CD8-positive, alpha-beta memory T cell (primary cell): ENCODE results near the gene PCED1B. TPM values are rescaled to one million over a fixed set of nuclear protein-coding genes. Genes with fewer than 3 reads are reported as not detected.

Source experiments
- CTCF ChIA-PET: fragments of 350-600 bp; sonication (Branson Sonifier 250); formaldehyde crosslinking; loops from one replicate; lab custom pipeline; 2021; ENCODE audit warnings: antibody characterized with exemption; lab: Charles Lee
- POLR2A ChIA-PET: fragments of 350-600 bp; sonication (Branson Sonifier 250); formaldehyde crosslinking; loops from one replicate; lab custom pipeline; 2021; ENCODE audit warnings: antibody characterized with exemption; lab: Charles Lee
- DNase-seq, 5 donors: peaks; one replicate each; pipeline versions ENCODE4 v3.0.0 to v3.0.0-alpha.2; 2020 to 2022; ENCODE audit warnings: mixed read lengths in 1 of 5
- H3K27ac ChIP-seq: one replicate; pipeline ENCODE4 v1.7.0; 2013; ENCODE audit warnings: low read depth, mild to moderate bottlenecking, low read length, moderate library complexity
- H3K27me3 ChIP-seq: 2 replicates; pipeline ENCODE4 v1.7.0; 2013; ENCODE audit warnings: low read length, mild to moderate bottlenecking; ENCODE audit not compliant: insufficient read depth, poor library complexity, severe bottlenecking
- H3K36me3 ChIP-seq: 2 replicates; pipeline ENCODE4 v1.7.0; 2013; ENCODE audit warnings: mild to moderate bottlenecking, low read length, moderate library complexity; ENCODE audit not compliant: insufficient read depth
- H3K4me1 ChIP-seq: 2 replicates; pipeline ENCODE4 v1.7.0; 2013; ENCODE audit warnings: mild to moderate bottlenecking, low read length, moderate library complexity; ENCODE audit not compliant: insufficient read depth
- H3K4me3 ChIP-seq: 2 replicates; pipeline ENCODE4 v1.7.0; 2013; ENCODE audit warnings: mild to moderate bottlenecking, low read length
- H3K9me3 ChIP-seq: 2 replicates; pipeline ENCODE4 v1.7.0; 2013; ENCODE audit warnings: mild to moderate bottlenecking, low read length
- H3K27ac Mint-ChIP-seq, 8 donors: one replicate each; pipeline ENCODE4 v1.8.0; 2020 to 2021; ENCODE audit warnings: mixed read lengths in 8 of 8, mild to moderate bottlenecking in 6 of 8, inconsistent platforms in 3 of 8, moderate library complexity in 3 of 8
- H3K27me3 Mint-ChIP-seq, 2 donors: one replicate each; pipeline ENCODE4 v1.8.0; 2020 to 2021; ENCODE audit warnings: mixed read lengths in 2 of 2, mild to moderate bottlenecking in 1 of 2, moderate library complexity in 1 of 2
- H3K36me3 Mint-ChIP-seq, 3 donors: one replicate each; pipeline ENCODE4 v1.8.0; 2020 to 2021; ENCODE audit warnings: mixed read lengths in 3 of 3, inconsistent platforms in 1 of 3, mild to moderate bottlenecking in 1 of 3
- H3K4me1 Mint-ChIP-seq, 3 donors: one replicate each; pipeline ENCODE4 v1.8.0; 2020 to 2021; ENCODE audit warnings: mixed read lengths in 3 of 3, inconsistent platforms in 1 of 3, mild to moderate bottlenecking in 1 of 3
- H3K4me3 Mint-ChIP-seq, 7 donors: one replicate each; pipeline ENCODE4 v1.8.0; 2020 to 2021; ENCODE audit warnings: mixed read lengths in 7 of 7, mild to moderate bottlenecking in 6 of 7, moderate library complexity in 4 of 7, inconsistent platforms in 2 of 7
- H3K9me3 Mint-ChIP-seq, 5 donors: one replicate each; pipeline ENCODE4 v1.8.0; 2020 to 2022; ENCODE audit warnings: mixed read lengths in 5 of 5, mild to moderate bottlenecking in 3 of 5, moderate library complexity in 2 of 5, inconsistent platforms in 1 of 5
- polyA plus RNA-seq: library from polyadenylated mRNA; unstranded; fragments of 300-500 nt; fragmentation: Illumina TruSeq; gene quantifications from one replicate; pipeline ENCODE4 v1.2.3, GENCODE V29; 2021
- total RNA-seq, 2 experiments: library from RNA; stranded (reverse); gene quantifications; one replicate each; pipeline ENCODE4 v1.2.3, GENCODE V29; 2021

Gene PCED1B
- total and polyA plus RNA-seq, 3 experiments from 2014 or later: 52.8 to 73.3 (median 56.9) TPM

DNA sequence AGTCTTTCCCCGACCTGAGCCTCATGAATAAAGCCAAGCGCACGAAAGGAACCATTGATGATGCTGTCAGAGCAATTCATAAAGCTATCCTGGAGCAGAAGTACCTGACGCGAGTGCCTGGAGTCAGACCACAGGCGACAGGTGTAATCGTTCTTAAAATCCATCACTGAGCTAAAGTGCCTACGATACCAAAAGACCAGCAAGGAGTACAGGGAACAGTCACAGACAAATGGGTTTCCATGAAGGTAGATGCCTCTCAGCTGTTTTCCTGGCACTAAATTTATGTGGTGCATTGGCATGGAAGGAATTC, 1.4 kb upstream of the PCED1B start:
- no peak overlapping the region for H3K27ac ChIP-seq
- Mint-ChIP-seq H3K36me3 (peaks cover 0 to 24% (median 3%) of the 10 kb centered on the region in 3 donors), H3K27me3 (peaks cover 0 to 5% of the 10 kb centered on the region in 2 donors), H3K9me3 (no peaks in the 10 kb centered on the region), H3K4me3 (peak overlapping the region; percentile 88 to 97 (median 92)), H3K4me1 (peaks cover 59 to 64% (median 64%) of the 10 kb centered on the region in 3 donors), H3K27ac (peak overlapping the region in 4 of 8 donors; percentile 65 to 90 (median 72))
- H3K4me1 ChIP-seq: peaks cover 43% of the 10 kb centered on the region
- POLR2A ChIA-PET: interaction anchor here (0.5 to 3.4 kb wide), 6 partner anchors 115 to 808 kb away, joined by 3 to 45 read pairs (median 11); no protein-coding TSS in a partner anchor
- H3K36me3 ChIP-seq: no peaks in the 10 kb centered on the region
- peak overlapping the region; percentile 70 for H3K4me3 ChIP-seq
- DNase-seq: no peak
- H3K9me3 ChIP-seq: no peaks in the 10 kb centered on the region
- CTCF ChIA-PET: interaction anchor here (0.6 to 4.2 kb wide), 10 partner anchors 7 to 319 kb away, joined by 3 to 31 read pairs (median 8); no protein-coding TSS in a partner anchor
- H3K27me3 ChIP-seq: no peaks in the 10 kb centered on the region

DNA sequence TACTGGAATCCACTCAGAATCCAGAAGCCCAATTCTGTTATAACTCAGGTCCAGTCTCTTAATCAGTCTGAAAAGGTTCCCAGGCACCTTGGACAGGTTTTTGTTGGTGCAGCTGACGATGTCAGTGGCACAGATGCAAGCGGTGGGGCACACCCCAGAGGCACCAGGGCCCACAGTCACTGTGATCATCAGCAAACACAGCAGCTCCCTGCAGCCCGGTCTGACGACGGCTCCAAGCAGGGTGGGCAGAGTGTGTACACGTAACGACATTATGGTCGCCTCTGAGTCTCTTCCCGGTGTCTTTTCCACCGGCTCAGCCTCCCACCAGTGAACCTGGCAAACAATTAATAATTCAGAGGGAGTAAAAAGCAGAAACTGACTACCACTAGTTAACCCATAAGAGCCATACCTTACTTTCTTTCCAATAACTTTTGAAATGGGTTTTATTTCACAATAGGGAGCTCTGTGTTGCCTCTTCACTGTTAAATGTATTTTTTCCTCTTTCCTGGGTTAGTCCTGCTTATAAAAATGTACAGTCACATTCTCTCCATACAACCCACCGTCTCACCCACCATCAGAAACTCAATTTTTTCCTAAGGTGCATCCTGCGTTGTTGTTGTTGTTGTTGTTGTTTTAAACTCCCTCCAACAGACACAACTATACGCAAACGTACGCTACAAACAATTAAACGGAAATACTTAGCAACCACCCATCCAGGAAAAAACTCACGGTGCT, 521 bp upstream of the PCED1B start:
- POLR2A ChIA-PET: interaction anchor here (0.6 to 3.4 kb wide), 17 partner anchors 9 to 315 kb away, joined by 3 to 45 read pairs (median 6); no protein-coding TSS in a partner anchor

DNA sequence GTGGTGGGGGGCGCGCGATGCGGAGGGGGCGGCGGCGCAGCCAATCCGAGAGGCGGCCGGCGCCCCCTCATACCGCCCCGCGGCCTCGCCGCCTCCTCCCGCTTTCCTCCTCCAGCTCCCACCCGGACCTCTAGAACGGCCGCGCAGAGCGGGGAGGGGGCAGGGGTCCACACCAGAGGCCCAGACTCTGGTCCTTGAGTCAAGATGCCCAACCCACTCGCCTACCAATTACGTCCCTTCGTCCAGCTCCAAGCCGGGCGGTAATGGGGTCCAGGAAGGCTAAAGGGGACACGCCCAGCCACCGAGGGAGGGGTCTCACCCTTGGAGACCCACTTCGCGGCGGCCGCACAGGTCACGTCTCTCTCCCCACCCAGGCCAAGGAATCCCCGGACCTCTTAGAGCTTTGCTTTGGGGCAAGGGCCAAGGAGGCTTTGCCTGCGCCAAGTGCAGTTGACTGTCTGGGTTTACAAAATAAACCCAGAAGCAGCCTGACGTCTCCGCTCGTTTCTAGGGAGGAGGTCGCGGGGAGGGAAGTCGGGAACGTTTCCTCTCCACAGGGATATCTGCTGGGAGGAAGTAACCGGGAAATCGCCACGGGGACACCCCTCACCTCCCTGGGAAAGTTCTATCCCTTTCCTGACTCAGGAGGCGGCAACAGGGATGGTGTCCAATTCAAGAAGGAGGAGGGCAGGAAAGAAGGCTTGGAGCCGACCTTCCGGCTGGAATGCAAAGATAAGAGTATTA, 732 bp downstream of the PCED1B start:
- H3K4me3 Mint-ChIP-seq: peak overlapping the region; percentile 91 to 96 (median 94)
- peaks cover 0 to 24% (median 3%) of the 10 kb centered on the region in 3 donors for H3K36me3 Mint-ChIP-seq
- Histone ChIP-seq H3K27me3 (no peaks in the 10 kb centered on the region), H3K4me1 (peaks cover 64% of the 10 kb centered on the region), H3K27ac (peak overlapping the region; percentile 83), H3K9me3 (no peaks in the 10 kb centered on the region), H3K4me3 (peak overlapping the region; percentile 89), H3K36me3 (no peaks in the 10 kb centered on the region)
- peaks cover 0 to 5% of the 10 kb centered on the region in 2 donors for H3K27me3 Mint-ChIP-seq
- H3K4me1 Mint-ChIP-seq: peaks cover 80 to 85% (median 85%) of the 10 kb centered on the region in 3 donors
- peak overlapping the region; percentile 82 to 99 (median 94) for H3K27ac Mint-ChIP-seq
- ChIA-PET POLR2A (interaction anchor here (1.1 to 3.4 kb wide), 14 partner anchors 75 to 317 kb away, joined by 3 to 45 read pairs (median 8); no protein-coding TSS in a partner anchor), CTCF (interaction anchor here (0.8 to 4.2 kb wide), 17 partner anchors 9 to 328 kb away, joined by 3 to 31 read pairs (median 6); no protein-coding TSS in a partner anchor)
- DNase-seq: peak; percentile 23 to 65 (median 41)
- no peaks in the 10 kb centered on the region for H3K9me3 Mint-ChIP-seq

More for the DNA sequence above, 521 bp upstream of the PCED1B start:
- Histone ChIP-seq H3K4me3 (peak overlapping the region; percentile 70), H3K36me3 (no peaks in the 10 kb centered on the region), H3K27me3 (no peaks in the 10 kb centered on the region), H3K9me3 (no peaks in the 10 kb centered on the region), H3K27ac (peak overlapping the region; percentile 69), H3K4me1 (peaks cover 52% of the 10 kb centered on the region)
- peak overlapping the region; percentile 65 to 98 (median 96) for H3K27ac Mint-ChIP-seq
- CTCF ChIA-PET: interaction anchor here (0.6 to 4.2 kb wide), 21 partner anchors 8 to 318 kb away, joined by 3 to 31 read pairs (median 5); no protein-coding TSS in a partner anchor
- peaks cover 68 to 73% (median 73%) of the 10 kb centered on the region in 3 donors for H3K4me1 Mint-ChIP-seq
- H3K9me3 Mint-ChIP-seq: no peaks in the 10 kb centered on the region
- H3K36me3 Mint-ChIP-seq: peaks cover 0 to 24% (median 3%) of the 10 kb centered on the region in 3 donors
- H3K4me3 Mint-ChIP-seq: peak overlapping the region; percentile 88 to 97 (median 92)
- DNase-seq: peak; percentile 24 to 77 (median 34)
- H3K27me3 Mint-ChIP-seq: peaks cover 0 to 5% of the 10 kb centered on the region in 2 donors

DNA sequence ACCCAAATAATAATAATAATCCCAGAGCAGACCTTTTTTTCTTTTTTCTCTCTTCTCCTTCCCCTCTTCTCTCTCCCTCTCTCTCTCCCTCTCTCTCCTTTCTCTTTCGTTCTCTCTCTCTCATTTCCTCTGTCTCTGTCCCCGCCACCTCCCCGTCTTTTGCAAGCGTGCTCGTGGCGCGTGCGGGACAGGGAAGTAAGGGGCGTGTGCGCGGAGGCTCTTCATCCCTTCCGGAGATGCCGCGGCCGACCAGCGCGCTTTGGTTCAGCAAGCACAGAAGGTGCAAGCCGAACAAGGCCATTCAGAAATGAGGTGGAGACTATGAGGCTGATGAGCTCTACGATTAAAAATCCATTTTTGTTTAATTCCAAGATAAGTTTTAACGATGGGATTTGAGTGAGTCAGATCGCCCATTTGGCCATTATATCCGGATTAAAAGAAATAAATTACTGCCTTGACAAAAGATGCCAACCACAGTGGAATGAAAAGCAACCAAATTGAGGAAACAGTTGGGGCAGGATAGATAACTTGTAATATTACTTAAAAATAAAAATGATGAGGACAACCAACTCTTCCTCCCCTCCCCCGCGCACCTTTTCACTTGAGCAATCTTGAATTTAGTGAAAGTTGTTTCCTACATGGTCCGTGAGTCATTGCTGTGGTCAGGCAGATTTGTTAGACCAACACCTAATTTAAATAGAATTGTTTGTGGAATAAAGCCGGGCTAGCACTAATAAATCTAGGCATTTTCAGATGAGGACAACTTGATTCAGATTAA, 1.5 kb downstream of the PCED1B start:
- peak overlapping the region; percentile 89 for H3K4me3 ChIP-seq
- H3K4me3 Mint-ChIP-seq: peak overlapping the region; percentile 91 to 96 (median 94)
- H3K36me3 Mint-ChIP-seq: peaks cover 0 to 24% (median 3%) of the 10 kb centered on the region in 3 donors
- H3K27ac ChIP-seq: peak overlapping the region; percentile 83
- H3K9me3 ChIP-seq: no peaks in the 10 kb centered on the region
- peaks cover 86 to 91% (median 87%) of the 10 kb centered on the region in 3 donors for H3K4me1 Mint-ChIP-seq
- peaks cover 71% of the 10 kb centered on the region for H3K4me1 ChIP-seq
- no peaks in the 10 kb centered on the region for H3K27me3 ChIP-seq
- ChIA-PET CTCF (interaction anchor here (0.8 to 4.2 kb wide), 12 partner anchors 10 to 327 kb away, joined by 3 to 31 read pairs (median 6); no protein-coding TSS in a partner anchor), POLR2A (interaction anchor here (1.1 to 3.4 kb wide), 9 partner anchors 106 to 317 kb away, joined by 3 to 45 read pairs (median 10); no protein-coding TSS in a partner anchor)
- H3K9me3 Mint-ChIP-seq: no peaks in the 10 kb centered on the region
- peaks cover 0 to 5% of the 10 kb centered on the region in 2 donors for H3K27me3 Mint-ChIP-seq
- no peaks in the 10 kb centered on the region for H3K36me3 ChIP-seq
- DNase-seq: peak; percentile 42 to 72 (median 54)
- H3K27ac Mint-ChIP-seq: peak overlapping the region; percentile 82 to 99 (median 94)

DNA sequence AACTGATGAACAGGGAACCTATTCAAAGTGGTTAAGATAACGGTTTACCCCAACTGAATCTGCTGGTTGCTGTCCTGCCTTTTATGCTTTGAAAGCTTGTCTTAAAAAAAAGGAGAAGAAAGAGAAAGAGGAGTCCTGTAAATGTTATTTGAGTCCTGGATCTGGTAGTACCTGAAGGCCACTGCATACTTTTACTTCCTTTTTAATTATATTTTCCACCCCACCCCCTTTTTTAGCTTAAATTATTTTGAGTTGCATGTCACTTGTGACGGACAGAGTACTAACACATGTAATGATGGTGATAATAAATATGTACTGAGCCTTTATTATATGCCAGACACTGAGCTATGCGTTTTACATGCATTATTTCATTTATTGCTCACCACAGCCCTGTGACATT, 2.9 kb downstream of the PCED1B start:
- Histone ChIP-seq H3K9me3 (no peaks in the 10 kb centered on the region), H3K27me3 (no peaks in the 10 kb centered on the region), H3K4me3 (no peak overlapping the region), H3K27ac (no peak overlapping the region), H3K4me1 (peaks cover 66% of the 10 kb centered on the region), H3K36me3 (no peaks in the 10 kb centered on the region)
- Mint-ChIP-seq H3K27ac (peak overlapping the region; percentile 56 to 99 (median 90)), H3K27me3 (peaks cover 0 to 5% of the 10 kb centered on the region in 2 donors), H3K4me3 (peak overlapping the region in 6 of 7 donors; percentile 3 to 96 (median 27)), H3K4me1 (peaks cover 86 to 90% (median 86%) of the 10 kb centered on the region in 3 donors), H3K36me3 (peaks cover 0 to 23% (median 3%) of the 10 kb centered on the region in 3 donors), H3K9me3 (no peaks in the 10 kb centered on the region)
- DNase-seq: no peak
- ChIA-PET POLR2A (interaction anchor here (1.4 kb wide), 1 partner anchor 194 kb away, joined by 4 read pairs; no protein-coding TSS in a partner anchor), CTCF (interaction anchor here (1.1 to 3.6 kb wide), 5 partner anchors 11 to 316 kb away, joined by 3 to 15 read pairs (median 5); no protein-coding TSS in a partner anchor)

DNA sequence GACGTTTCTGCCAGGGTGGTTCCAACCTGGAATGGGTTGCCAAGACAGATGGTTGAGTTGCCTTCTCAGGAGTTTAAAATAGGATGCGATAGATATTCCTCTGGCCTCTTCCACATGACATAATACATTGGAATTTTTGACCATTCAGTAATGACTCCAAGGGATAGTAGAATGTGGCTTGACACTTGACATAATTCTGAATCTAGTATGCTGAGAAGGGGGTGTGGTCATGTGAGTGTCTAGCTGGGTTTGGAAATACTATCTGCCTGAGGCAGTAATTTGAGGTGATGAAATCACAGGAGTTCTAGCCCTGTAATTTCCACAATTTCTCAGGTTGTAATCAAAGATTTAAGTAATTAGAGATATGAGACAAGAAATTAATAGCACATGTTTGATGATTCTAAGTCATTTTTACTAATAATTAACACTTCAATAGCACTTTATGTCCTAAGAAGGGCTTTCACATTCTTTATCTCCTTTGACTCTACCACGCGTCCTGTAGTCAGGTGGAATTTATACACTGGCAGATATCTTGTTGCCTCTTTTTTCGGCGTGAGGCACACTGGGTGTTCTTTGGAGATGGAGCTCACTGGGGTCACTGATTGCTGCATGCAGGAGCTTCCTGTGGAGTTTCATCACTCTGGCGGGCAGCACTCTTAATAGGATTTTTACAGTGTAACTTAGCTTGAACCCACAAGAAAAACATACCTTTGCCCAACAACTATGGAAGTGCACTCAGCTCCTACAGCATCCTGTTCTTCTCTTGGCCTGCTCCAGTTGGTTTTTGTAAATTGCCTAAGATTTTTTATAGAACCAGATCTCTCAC, 3.6 kb downstream of the PCED1B start:
- POLR2A ChIA-PET: interaction anchor here (1.4 kb wide), 1 partner anchor 194 kb away, joined by 4 read pairs; no protein-coding TSS in a partner anchor
- no peak for DNase-seq
- no peaks in the 10 kb centered on the region for H3K9me3 Mint-ChIP-seq
- H3K27me3 Mint-ChIP-seq: peaks cover 0 to 5% of the 10 kb centered on the region in 2 donors
- Histone ChIP-seq H3K27me3 (no peaks in the 10 kb centered on the region), H3K27ac (no peak overlapping the region), H3K9me3 (no peaks in the 10 kb centered on the region), H3K36me3 (no peaks in the 10 kb centered on the region), H3K4me3 (no peak overlapping the region), H3K4me1 (peaks cover 59% of the 10 kb centered on the region)
- H3K27ac Mint-ChIP-seq: peak overlapping the region; percentile 74 to 99 (median 94)
- CTCF ChIA-PET: interaction anchor here (1.1 to 3.6 kb wide), 6 partner anchors 12 to 315 kb away, joined by 3 to 15 read pairs (median 7); no protein-coding TSS in a partner anchor
- peaks cover 78 to 87% (median 81%) of the 10 kb centered on the region in 3 donors for H3K4me1 Mint-ChIP-seq
- H3K4me3 Mint-ChIP-seq: peak overlapping the region in 6 of 7 donors; percentile 5 to 96 (median 64)
- peaks cover 0 to 19% (median 0%) of the 10 kb centered on the region in 3 donors for H3K36me3 Mint-ChIP-seq
